ENCODE measurements around the gene FAM13A. TPM values are rescaled to one million over a fixed set of nuclear protein-coding genes. Genes with fewer than 3 reads are reported as not detected.

Gene FAM13A
- total and polyA plus RNA-seq, 2 of the 13 experiments (the other 11 are each of a cell fraction or from before 2014, with no cell fraction given), result 1.2 to 36.2 TPM

GRCh38 chr4:88823058-88823919, 233.7 kb downstream of the FAM13A start (continued):
- TF ChIP-seq HMGXB3 (CRISPR knock-in tag; IDR thresholded peaks at IDR 0.05; ENCODE audit: borderline replicate concordance) (no peak; the same call in 1 of the 2 replicates), SMARCC2 (IDR thresholded peaks at IDR 0.05) (no peak), MYPOP (CRISPR knock-in tag; IDR thresholded peaks at IDR 0.05) (peak; percentile 79; the same call in 1 of the 2 replicates), JUNB (CRISPR knock-in tag; IDR thresholded peaks at IDR 0.05; ENCODE audit: borderline replicate concordance) (no peak), ARNTL (CRISPR knock-in tag; IDR thresholded peaks at IDR 0.05) (peak; percentile 71), ZSCAN20 (CRISPR knock-in tag; IDR thresholded peaks at IDR 0.05; ENCODE audit: borderline replicate concordance) (no peak), HOXA3 (CRISPR knock-in tag; IDR thresholded peaks at IDR 0.05) (peak; percentile 70; the same call in 1 of the 2 replicates), ZNF792 (CRISPR knock-in tag; IDR thresholded peaks at IDR 0.05) (no peak; the same call in 1 of the 2 replicates), MLX (CRISPR knock-in tag; IDR thresholded peaks at IDR 0.05) (peak; percentile 52; the same call in 1 of the 2 replicates), BRD4 (CRISPR knock-in tag; IDR thresholded peaks at IDR 0.05) (no peak), HNRNPL (IDR thresholded peaks at IDR 0.05; ENCODE audit: low read depth, low read length) (no peak), NR1H2 (CRISPR knock-in tag; IDR thresholded peaks at IDR 0.05; ENCODE audit: borderline replicate concordance, low read depth) (no peak), KDM4B (CRISPR knock-in tag; IDR thresholded peaks at IDR 0.05) (no peak), ZNF580 (CRISPR knock-in tag; IDR thresholded peaks at IDR 0.05; ENCODE audit: borderline replicate concordance, low read depth) (no peak; the same call in 1 of the 2 replicates), ZNF207 (IDR thresholded peaks at IDR 0.05; ENCODE audit: borderline replicate concordance) (no peak), ZNF841 (CRISPR knock-in tag; IDR thresholded peaks at IDR 0.05; ENCODE audit: borderline replicate concordance) (no peak), ZNF317 (CRISPR knock-in tag; IDR thresholded peaks at IDR 0.05) (peak; percentile 100), MAZ (IDR thresholded peaks at IDR 0.05; ENCODE audit: borderline replicate concordance, low read depth, low read length) (no peak), MAZ (CRISPR knock-in tag; IDR thresholded peaks at IDR 0.05; ENCODE audit: low read depth) (peak; percentile 26; the same call in 1 of the 2 replicates), PHF8 (CRISPR knock-in tag; IDR thresholded peaks at IDR 0.05) (0 out of 2 replicates have a peak, but pooled peaks have one; percentile 13), ZNF615 (CRISPR knock-in tag; IDR thresholded peaks at IDR 0.05; ENCODE audit: borderline replicate concordance) (0 out of 2 replicates have a peak, but pooled peaks have one; percentile 30), ZNF724P (CRISPR knock-in tag; IDR thresholded peaks at IDR 0.05; ENCODE audit: borderline replicate concordance) (no peak)
